Vagina (tissue), 2 donors: ENCODE results near the gene AKR1A1. TPM values are rescaled to one million over a fixed set of nuclear protein-coding genes. Genes with fewer than 3 reads are reported as not detected.
A peak's percentile ranks its signal among the peaks of the same experiment; 100 is the strongest.
"Not testable (repeated sequence)": the region's sequence is repeated elsewhere in the genome, so short reads cannot be mapped to it uniquely, and the experiment has no call there.

ENCODE experiments used
- DNase-seq, 2 donors: peaks; one replicate each; pipeline ENCODE4 v3.0.0-alpha.2; 2017; ENCODE audit errors: extremely low spot score in 2 of 2
- H3K27ac ChIP-seq: fragments of 200-600 bp; sonication (generic); one replicate; pipeline ENCODE4 v1.5.1; 2019
- H3K27me3 ChIP-seq: fragments of 200-600 bp; sonication (generic); one replicate; pipeline ENCODE4 v1.5.1; 2019
- H3K36me3 ChIP-seq, 2 donors: fragments of 200-600 bp; sonication (generic); one replicate each; pipeline ENCODE4 v1.5.1; 2017 to 2019
- H3K4me1 ChIP-seq: fragments of 200-600 bp; sonication (generic); one replicate; pipeline ENCODE4 v1.5.1; 2019
- H3K4me3 ChIP-seq, 2 donors: fragments of 200-600 bp; sonication (generic); 1 replicate in 1 of 2; 2 replicates in 1 of 2; pipeline ENCODE4 v1.5.1; 2016 to 2019
- H3K9me3 ChIP-seq: fragments of 200-600 bp; sonication (generic); one replicate; pipeline ENCODE4 v1.5.1; 2019
- POLR2A ChIP-seq, 2 donors: fragments of 450-650 bp; IDR thresholded peaks; one replicate each; pipeline ENCODE4 v1.6.1; 2017; ENCODE audit warnings: antibody characterized with exemption in 2 of 2, mild to moderate bottlenecking in 2 of 2, moderate library complexity in 2 of 2
- POLR2AphosphoS5 ChIP-seq, 2 donors: sonication (generic); formaldehyde crosslinking; IDR thresholded peaks; one replicate each; pipeline ENCODE4 v1.9.0; 2017; ENCODE audit warnings: antibody characterized with exemption in 2 of 2, mild to moderate bottlenecking in 2 of 2, low read depth in 1 of 2; ENCODE audit not compliant: insufficient read depth in 1 of 2
- intact Hi-C: fragments of 100-400 bp; cut with DNase I; formaldehyde crosslinking; loops from one replicate; pipeline ENCODE4 v1.15.1; 2023
- total RNA-seq: library from RNA; depleted of rRNA; stranded (reverse); fragments of >200 nt; gene quantifications from one replicate; pipeline ENCODE4 v1.2.3, GENCODE V29; 2016
- TF ChIP-seq, protein P1 (sequence below), 3 experiments: fragments of 450-650 bp in 2 of 3; fragments of 200-600 bp in 1 of 3; sonication (generic) in 1 of 3; IDR thresholded peaks; one replicate each; pipeline ENCODE4 v1.5.1; 2017 to 2019; ENCODE audit warnings: antibody characterized with exemption in 3 of 3, mild to moderate bottlenecking in 2 of 3, moderate library complexity in 2 of 3

AKR1A1 gene
- total RNA-seq, 1 donor from 2014 or later, result 80.3 TPM

DNA sequence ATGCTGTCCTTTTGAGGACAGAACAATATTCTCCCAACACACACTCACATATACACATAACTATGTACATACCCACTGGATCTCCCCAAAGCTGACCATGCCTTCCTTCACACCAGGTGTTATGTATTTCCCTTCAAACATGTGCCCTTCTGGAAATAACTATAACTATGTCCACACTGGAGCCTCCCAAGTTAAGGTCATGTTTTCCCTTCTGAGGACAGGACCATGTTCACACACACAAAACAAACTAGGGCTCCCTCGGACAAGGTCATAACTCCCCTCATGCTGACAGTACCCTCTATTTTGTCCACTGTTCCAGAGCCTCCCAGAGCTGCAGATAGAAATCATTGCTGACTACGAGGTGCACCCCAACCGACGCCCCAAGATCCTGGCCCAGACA, 42.7 kb upstream of the AKR1A1 start:
- TF ChIP-seq, protein P1, sequence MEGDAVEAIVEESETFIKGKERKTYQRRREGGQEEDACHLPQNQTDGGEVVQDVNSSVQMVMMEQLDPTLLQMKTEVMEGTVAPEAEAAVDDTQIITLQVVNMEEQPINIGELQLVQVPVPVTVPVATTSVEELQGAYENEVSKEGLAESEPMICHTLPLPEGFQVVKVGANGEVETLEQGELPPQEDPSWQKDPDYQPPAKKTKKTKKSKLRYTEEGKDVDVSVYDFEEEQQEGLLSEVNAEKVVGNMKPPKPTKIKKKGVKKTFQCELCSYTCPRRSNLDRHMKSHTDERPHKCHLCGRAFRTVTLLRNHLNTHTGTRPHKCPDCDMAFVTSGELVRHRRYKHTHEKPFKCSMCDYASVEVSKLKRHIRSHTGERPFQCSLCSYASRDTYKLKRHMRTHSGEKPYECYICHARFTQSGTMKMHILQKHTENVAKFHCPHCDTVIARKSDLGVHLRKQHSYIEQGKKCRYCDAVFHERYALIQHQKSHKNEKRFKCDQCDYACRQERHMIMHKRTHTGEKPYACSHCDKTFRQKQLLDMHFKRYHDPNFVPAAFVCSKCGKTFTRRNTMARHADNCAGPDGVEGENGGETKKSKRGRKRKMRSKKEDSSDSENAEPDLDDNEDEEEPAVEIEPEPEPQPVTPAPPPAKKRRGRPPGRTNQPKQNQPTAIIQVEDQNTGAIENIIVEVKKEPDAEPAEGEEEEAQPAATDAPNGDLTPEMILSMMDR (IDR thresholded peaks at IDR 0.05), result no peak
- TF ChIP-seq POLR2A (IDR thresholded peaks at IDR 0.05), result no peak
- TF ChIP-seq POLR2AphosphoS5 (IDR thresholded peaks at IDR 0.05; ENCODE audit: insufficient read depth in 1 of 2, low read depth in 1 of 2), result no peak
- no peaks in the 10 kb centered on the region for H3K27me3 ChIP-seq
- no peaks in the 10 kb centered on the region for H3K4me1 ChIP-seq
- H3K4me3 ChIP-seq, result no peak overlapping the region
- no peaks in the 10 kb centered on the region for H3K9me3 ChIP-seq
- DNase-seq, result no peak
- no peak overlapping the region for H3K27ac ChIP-seq
- H3K36me3 ChIP-seq, result peaks cover 0 to 41% of the 10 kb centered on the region in 2 donors
- intact Hi-C loops, result no loop called here

DNA sequence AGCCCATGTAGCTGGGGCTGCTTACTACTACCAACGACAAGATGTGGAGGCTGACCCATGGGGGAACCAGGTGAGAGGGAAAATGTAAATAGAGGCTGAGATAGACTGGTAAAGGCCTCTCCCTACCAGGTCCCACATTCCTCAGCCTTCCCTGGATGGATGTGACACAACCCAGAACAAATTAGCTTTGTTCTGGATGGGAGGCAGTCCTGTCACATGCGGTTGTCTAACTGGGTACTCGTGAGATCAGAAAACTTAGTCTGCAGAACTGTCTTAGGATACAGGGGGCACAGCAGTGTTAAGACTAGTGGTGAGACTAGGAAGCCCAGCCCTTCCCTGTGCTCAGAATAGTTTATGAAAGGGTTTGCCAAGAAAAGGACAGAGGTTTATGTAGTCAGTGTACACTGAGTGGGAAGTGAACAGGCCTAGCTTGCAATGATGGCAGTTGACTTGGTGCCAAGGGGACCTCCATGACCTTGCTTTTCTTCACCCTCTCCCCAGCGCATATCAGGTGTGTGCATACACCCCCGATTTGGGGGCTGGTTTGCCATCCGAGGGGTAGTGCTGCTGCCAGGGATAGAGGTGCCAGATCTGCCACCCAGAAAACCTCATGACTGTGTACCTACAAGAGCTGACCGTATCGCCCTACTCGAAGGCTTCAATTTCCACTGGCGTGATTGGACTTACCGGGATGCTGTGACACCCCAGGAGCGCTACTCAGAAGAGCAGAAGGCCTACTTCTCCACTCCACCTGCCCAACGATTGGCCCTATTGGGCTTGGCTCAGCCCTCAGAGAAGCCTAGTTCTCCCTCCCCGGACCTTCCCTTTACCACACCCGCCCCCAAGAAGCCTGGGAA, 42.1 kb upstream of the AKR1A1 start:
- Histone ChIP-seq H3K27ac (no peak overlapping the region), H3K4me1 (no peaks in the 10 kb centered on the region), H3K36me3 (peaks cover 0 to 48% of the 10 kb centered on the region in 2 donors), H3K4me3 (no peak overlapping the region), H3K9me3 (no peaks in the 10 kb centered on the region), H3K27me3 (no peaks in the 10 kb centered on the region)
- intact Hi-C loops, result no loop called here
- no peak for DNase-seq
- no peak for TF ChIP-seq POLR2A (IDR thresholded peaks at IDR 0.05)

DNA sequence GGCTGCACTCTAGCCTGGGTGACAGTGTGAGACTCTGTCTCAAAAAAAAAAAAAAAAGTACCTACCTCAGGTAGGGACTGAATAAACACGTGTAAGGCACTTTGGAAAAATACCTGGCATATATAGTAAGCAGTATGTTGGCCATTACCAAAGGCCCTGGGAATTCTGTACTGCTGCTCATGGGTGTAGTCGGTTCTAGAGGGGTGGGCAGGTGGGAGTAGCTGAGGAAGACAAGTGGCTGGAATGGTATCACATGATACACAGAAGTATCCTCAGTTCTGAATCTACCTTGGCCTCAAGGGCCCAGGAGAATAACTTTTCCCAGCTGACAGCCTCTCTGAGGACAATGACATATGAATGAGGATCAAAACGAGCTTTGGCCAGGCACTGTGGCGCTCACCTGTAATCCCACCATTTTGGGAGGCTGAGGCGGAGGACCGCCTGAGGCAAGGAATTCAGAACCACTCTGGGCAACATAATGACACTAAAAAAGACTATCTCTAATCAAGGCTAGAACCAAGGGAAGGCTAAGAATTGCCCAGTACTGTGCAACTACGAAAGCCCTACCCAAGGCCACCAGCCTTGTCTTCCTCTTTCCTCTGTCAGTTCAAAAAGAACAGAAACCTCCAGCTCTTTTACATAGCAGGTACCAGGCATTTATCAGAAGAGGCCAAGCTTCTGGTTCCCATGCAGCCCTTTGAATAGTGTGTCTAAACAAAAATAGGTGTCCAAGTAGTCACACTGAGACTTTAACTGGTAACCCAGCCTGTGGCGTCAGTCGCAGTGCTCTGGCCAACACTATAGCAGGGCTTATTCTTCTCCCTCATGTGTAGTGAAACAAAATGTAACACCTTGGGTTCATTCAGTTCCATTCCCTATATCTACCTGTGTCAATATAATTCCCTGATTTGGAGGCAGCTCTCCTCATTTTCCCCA, 40.3 kb upstream of the AKR1A1 start:
- Histone ChIP-seq H3K27me3 (no peaks in the 10 kb centered on the region), H3K9me3 (no peaks in the 10 kb centered on the region), H3K27ac (no peak overlapping the region), H3K4me3 (no peak overlapping the region), H3K4me1 (no peaks in the 10 kb centered on the region), H3K36me3 (peaks cover 0 to 65% of the 10 kb centered on the region in 2 donors)
- no peak for DNase-seq
- intact Hi-C loops, result no loop called here
- TF ChIP-seq, protein P1 (IDR thresholded peaks at IDR 0.05), result no peak
- TF ChIP-seq POLR2A (IDR thresholded peaks at IDR 0.05) (no peak), POLR2AphosphoS5 (IDR thresholded peaks at IDR 0.05; ENCODE audit: insufficient read depth in 1 of 2, low read depth in 1 of 2) (no peak)

DNA sequence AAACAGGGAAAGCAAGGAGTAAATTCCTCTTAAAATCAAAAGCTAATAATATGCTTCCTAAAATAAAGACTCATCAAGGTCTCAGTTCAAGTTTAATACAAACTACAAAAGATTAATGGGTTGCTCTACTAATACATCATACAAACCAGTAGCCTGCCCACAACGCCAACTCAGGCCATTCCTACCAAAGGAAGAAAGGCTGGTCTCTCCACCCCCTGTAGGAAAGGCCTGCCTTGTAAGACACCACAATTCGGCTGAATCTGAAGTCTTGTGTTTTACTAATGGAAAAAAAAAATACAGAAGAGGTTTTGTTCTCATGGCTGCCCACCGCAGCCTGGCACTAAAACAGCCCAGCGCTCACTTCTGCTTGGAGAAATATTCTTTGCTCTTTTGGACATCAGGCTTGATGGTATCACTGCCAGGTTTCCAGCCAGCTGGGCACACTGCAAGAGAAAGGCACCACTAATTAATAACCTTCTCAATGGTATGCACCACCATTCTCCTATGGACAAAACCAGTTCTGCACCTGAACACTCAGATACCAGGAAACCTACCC, 39.6 kb upstream of the AKR1A1 start:
- peaks cover 4 to 71% of the 10 kb centered on the region in 2 donors for H3K36me3 ChIP-seq
- intact Hi-C loops, result no loop called here
- peaks cover 4% of the 10 kb centered on the region for H3K4me1 ChIP-seq
- no peaks in the 10 kb centered on the region for H3K27me3 ChIP-seq
- no peak overlapping the region for H3K27ac ChIP-seq
- DNase-seq, result no peak
- H3K4me3 ChIP-seq, result no peak overlapping the region
- no peak for TF ChIP-seq POLR2AphosphoS5 (IDR thresholded peaks at IDR 0.05; ENCODE audit: insufficient read depth in 1 of 2, low read depth in 1 of 2)
- TF ChIP-seq POLR2A (IDR thresholded peaks at IDR 0.05), result no peak
- TF ChIP-seq, protein P1 (IDR thresholded peaks at IDR 0.05), result no peak
- H3K9me3 ChIP-seq, result no peaks in the 10 kb centered on the region

DNA sequence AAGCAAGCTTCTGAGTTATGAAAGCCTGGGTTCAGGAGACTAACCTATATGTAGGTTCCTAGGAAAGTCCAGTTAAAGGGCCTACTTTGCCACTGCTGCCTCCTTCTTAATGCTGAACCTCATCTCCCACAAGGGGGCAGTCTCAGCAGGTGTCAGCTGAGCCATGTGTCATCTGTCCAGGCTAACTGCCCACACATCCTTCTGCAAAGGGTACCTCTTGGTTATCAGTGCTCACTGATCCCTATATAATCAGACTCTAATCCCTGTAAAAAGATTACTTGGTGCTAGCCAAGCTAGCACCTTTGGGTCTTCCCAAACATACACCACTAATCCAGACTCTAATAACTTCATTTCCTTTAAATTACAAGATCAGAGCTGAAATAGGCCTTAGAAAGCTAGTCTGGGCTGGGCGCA, 38.0 kb upstream of the AKR1A1 start:
- TF ChIP-seq, protein P1 (IDR thresholded peaks at IDR 0.05), result peak; percentile 45 to 55 (median 46)
- no peak for TF ChIP-seq POLR2A (IDR thresholded peaks at IDR 0.05)
- TF ChIP-seq POLR2AphosphoS5 (IDR thresholded peaks at IDR 0.05; ENCODE audit: insufficient read depth in 1 of 2, low read depth in 1 of 2), result no peak
- intact Hi-C loops, result no loop called here
- no peak overlapping the region for H3K4me3 ChIP-seq
- no peak overlapping the region for H3K27ac ChIP-seq
- no peak for DNase-seq
- peaks cover 4 to 87% of the 10 kb centered on the region in 2 donors for H3K36me3 ChIP-seq
- H3K4me1 ChIP-seq, result peaks cover 20% of the 10 kb centered on the region
- H3K9me3 ChIP-seq, result no peaks in the 10 kb centered on the region
- no peaks in the 10 kb centered on the region for H3K27me3 ChIP-seq

DNA sequence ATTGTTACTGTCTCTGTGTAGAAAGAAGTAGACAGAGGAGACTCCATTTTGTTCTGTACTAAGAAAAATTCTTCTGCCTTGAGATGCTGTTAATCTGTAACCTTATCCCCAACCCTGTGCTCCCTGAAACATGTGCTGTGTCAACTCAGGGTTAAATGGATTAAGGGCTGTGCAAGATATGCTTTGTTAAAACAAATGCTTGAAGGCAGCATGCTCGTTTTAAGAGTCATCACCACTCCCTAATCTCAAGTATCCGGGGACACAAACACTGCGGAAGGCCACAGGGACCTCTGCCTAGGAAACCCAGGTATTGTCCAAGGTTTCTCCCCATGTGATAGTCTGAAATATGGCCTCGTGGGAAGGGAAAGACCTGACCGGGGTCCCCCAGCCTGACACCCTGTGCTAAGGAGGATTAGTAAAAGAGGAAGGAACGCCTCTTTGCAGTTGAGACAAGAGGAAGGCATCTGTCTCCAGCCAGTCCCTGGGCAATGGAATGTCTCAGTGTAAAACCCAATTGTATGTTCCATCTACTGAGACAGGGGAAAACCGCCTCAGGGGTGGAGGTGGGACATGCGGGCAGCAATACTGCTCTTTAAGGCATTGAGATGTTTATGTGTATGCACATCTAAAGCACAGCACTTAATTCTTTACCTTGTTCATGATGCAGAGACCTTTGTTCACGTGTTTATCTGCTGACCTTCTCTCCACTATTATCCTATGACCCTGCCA, 36.9 kb upstream of the AKR1A1 start:
- peaks cover 29% of the 10 kb centered on the region for H3K4me1 ChIP-seq
- H3K4me3 ChIP-seq, DNase-seq, H3K27ac ChIP-seq, H3K9me3 ChIP-seq, H3K27me3 ChIP-seq, intact Hi-C loops: not testable (repeated sequence)
- H3K36me3 ChIP-seq, result peaks cover 4 to 90% of the 10 kb centered on the region in 2 donors
